LoVo (cell line): ENCODE measurements around the gene ABCC1.
"Not testable (repeated sequence)": the region's sequence is repeated elsewhere in the genome, so short reads cannot be mapped to it uniquely, and the experiment has no call there.

ENCODE experiments used
- DNase-seq: peaks from one replicate; pipeline ENCODE4 v3.0.0-alpha.2; 2016; ENCODE audit warnings: low spot score

Gene ABCC1

DNA sequence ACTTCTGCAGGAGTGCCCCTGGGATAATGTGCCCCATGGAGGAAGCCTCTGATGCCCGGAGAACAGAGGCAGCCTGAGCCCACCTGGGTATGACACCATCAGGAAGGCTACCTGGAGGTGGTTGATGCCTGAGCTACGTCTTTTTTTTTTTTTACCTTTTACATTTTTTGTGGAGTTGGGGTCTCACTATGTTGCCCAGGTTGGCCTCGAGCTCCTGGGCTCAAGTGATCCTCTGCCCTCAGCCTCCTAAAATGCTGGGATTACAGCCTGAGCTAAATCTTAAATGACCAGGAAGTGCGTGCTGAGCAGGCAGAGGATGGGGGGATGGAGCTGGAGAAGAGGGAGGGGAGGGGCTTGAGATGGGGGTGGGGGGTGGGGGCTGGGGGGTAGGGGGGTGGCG is 241.1 kb downstream of the ABCC1 start:
- no peak for DNase-seq

- DNase-seq, result not testable (repeated sequence)
Observed at GRCh38 chr16:16190966-16191365, 241.6 kb downstream of the ABCC1 start.

DNA sequence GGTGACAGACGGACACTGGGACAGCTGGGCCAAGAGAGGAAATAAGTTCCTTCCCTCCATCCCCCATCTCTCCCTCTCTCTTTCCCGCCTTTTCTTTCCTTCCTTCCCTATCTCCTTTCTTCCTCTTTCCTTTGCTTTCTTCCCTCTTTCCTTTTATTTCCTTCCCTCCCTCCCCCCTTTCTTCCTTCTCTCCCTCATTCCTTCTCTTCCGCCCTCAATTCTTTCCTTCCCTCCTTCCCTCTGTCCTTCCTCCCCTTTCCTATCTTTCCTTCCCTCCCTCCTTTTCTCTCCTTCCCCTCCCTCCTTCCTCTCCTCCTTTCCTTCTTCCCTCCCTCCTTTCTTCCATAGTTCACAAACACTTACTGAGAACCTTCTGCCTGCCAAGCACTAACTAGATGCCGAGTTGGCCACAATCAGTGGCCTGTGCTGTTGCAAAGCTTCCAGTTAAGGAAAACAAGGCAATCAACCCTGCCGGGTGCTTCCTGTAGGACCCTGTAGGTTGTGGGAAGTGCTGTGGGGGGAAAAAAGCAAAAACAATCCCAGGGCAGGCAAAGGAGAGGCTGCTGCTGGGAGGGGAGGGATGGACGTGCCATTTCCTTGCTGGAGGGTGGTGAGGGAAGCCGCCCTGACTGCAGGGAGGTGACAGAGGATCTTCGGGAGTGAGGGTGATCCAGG is 242.2 kb downstream of the ABCC1 start:
- no peak for DNase-seq
